H9 (cell line): ENCODE data around the gene CD46. TPM values are rescaled to one million over a fixed set of nuclear protein-coding genes. Genes with fewer than 3 reads are reported as not detected.

Experiments
- DNase-seq: peaks from one replicate; pipeline ENCODE4 v3.0.0-alpha.2; 2017
- H2AFZ ChIP-seq: one replicate; pipeline ENCODE4 v1.6.1; 2013; ENCODE audit warnings: mild to moderate bottlenecking, low read length, control low read depth, moderate library complexity
- H2AK5ac ChIP-seq: 2 replicates; pipeline ENCODE4 v1.6.1; 2013; ENCODE audit warnings: low read length, control low read depth, mixed read lengths; ENCODE audit not compliant: insufficient read length
- H2BK120ac ChIP-seq: one replicate; pipeline ENCODE4 v1.6.1; 2013; ENCODE audit warnings: low read depth, mild to moderate bottlenecking, low read length, control low read depth, inconsistent platforms; ENCODE audit not compliant: poor library complexity, severe bottlenecking
- H2BK12ac ChIP-seq: 2 replicates; pipeline ENCODE4 v1.6.1; 2013; ENCODE audit warnings: low read length, control low read depth, mixed read lengths, low read depth; ENCODE audit not compliant: insufficient read length
- H2BK15ac ChIP-seq: 2 replicates; pipeline ENCODE4 v1.6.1; 2013; ENCODE audit warnings: low read depth, low read length, control low read depth
- H2BK20ac ChIP-seq: one replicate; pipeline ENCODE4 v1.6.1; 2013; ENCODE audit warnings: low read depth, mild to moderate bottlenecking, low read length, control low read depth, inconsistent platforms; ENCODE audit not compliant: poor library complexity, severe bottlenecking
- H2BK5ac ChIP-seq: 2 replicates; pipeline ENCODE4 v1.6.1; 2013; ENCODE audit warnings: low read length, control low read depth, mixed read lengths; ENCODE audit not compliant: insufficient read length
- H3K14ac ChIP-seq: 2 replicates; pipeline ENCODE4 v1.6.1; 2013; ENCODE audit warnings: low read length, control low read depth; ENCODE audit not compliant: insufficient read depth
- H3K18ac ChIP-seq: 2 replicates; pipeline ENCODE4 v1.6.1; 2013; ENCODE audit warnings: low read depth, mild to moderate bottlenecking, mixed read lengths, low read length, control low read depth; ENCODE audit not compliant: insufficient read length
- H3K23ac ChIP-seq: 2 replicates; pipeline ENCODE4 v1.6.1; 2013; ENCODE audit warnings: low read length, control low read depth, mixed read lengths, low read depth; ENCODE audit not compliant: insufficient read length
- H3K23me2 ChIP-seq: 2 replicates; pipeline ENCODE4 v1.6.1; 2013; ENCODE audit warnings: low read depth, mild to moderate bottlenecking, mixed read lengths, low read length, control low read depth; ENCODE audit not compliant: insufficient read length, poor library complexity, severe bottlenecking
- H3K27ac ChIP-seq: 2 replicates; pipeline ENCODE4 v1.5.1; 2013; ENCODE audit warnings: low read length, control low read depth, mixed read lengths, low read depth; ENCODE audit not compliant: insufficient read length
- H3K27me3 ChIP-seq: 2 replicates; pipeline ENCODE4 v1.6.1; 2013; ENCODE audit warnings: low read length, control low read depth, inconsistent platforms; ENCODE audit not compliant: insufficient read depth
- H3K4ac ChIP-seq: 2 replicates; pipeline ENCODE4 v1.6.1; 2013; ENCODE audit warnings: low read depth, mild to moderate bottlenecking, control low read depth, inconsistent platforms, low read length, moderate library complexity
- H3K4me1 ChIP-seq: 2 replicates; pipeline ENCODE4 v1.6.1; 2013; ENCODE audit warnings: low read length, control low read depth, inconsistent platforms; ENCODE audit not compliant: insufficient read depth
- H3K4me2 ChIP-seq: 2 replicates; pipeline ENCODE4 v1.6.1; 2013; ENCODE audit warnings: low read length, control low read depth, mixed read lengths; ENCODE audit not compliant: insufficient read length, insufficient read depth
- H3K56ac ChIP-seq: 2 replicates; pipeline ENCODE4 v1.6.1; 2013; ENCODE audit warnings: low read depth, mild to moderate bottlenecking, mixed read lengths, low read length, control low read depth; ENCODE audit not compliant: insufficient read length
- H3K79me1 ChIP-seq: 2 replicates; pipeline ENCODE4 v1.6.1; 2013; ENCODE audit warnings: low read depth, mild to moderate bottlenecking, moderate library complexity, low read length, control low read depth, inconsistent platforms; ENCODE audit not compliant: insufficient read depth, poor library complexity, severe bottlenecking
- H3K79me2 ChIP-seq: 2 replicates; pipeline ENCODE4 v1.6.1; 2013; ENCODE audit warnings: low read length, control low read depth, inconsistent platforms; ENCODE audit not compliant: insufficient read depth
- H3K9ac ChIP-seq: 2 replicates; pipeline ENCODE4 v1.6.1; 2013; ENCODE audit warnings: low read length, control low read depth, mixed read lengths; ENCODE audit not compliant: insufficient read length; ENCODE audit errors: extremely low read depth
- H3K9me3 ChIP-seq: one replicate; pipeline ENCODE4 v1.6.1; 2013; ENCODE audit warnings: low read depth, low read length, inconsistent platforms; ENCODE audit not compliant: control insufficient read depth
- H3T11ph ChIP-seq: one replicate; pipeline ENCODE4 v1.6.1; 2013; ENCODE audit warnings: mild to moderate bottlenecking, low read length, control low read depth, inconsistent platforms
- H4K20me1 ChIP-seq: one replicate; pipeline ENCODE4 v1.6.1; 2013; ENCODE audit not compliant: control insufficient read depth, insufficient read length, insufficient read depth
- H4K5ac ChIP-seq: 2 replicates; pipeline ENCODE4 v1.6.1; 2013; ENCODE audit warnings: low read depth, mild to moderate bottlenecking, mixed read lengths, low read length, control low read depth; ENCODE audit not compliant: insufficient read length
- H4K8ac ChIP-seq: replicated peaks from 2 replicates; pipeline ENCODE4 v1.6.1; 2013; ENCODE audit warnings: low read length, control low read depth, mixed read lengths, low read depth; ENCODE audit not compliant: insufficient read length
- H4K91ac ChIP-seq: 2 replicates; pipeline ENCODE4 v1.6.1; 2013; ENCODE audit warnings: low read depth, mild to moderate bottlenecking, moderate library complexity, mixed read lengths, low read length, control low read depth; ENCODE audit not compliant: insufficient read length
- H3K27ac Mint-ChIP-seq, 3 experiments: 2 replicates in 2 of 3; 3 replicates in 1 of 3; pipeline ENCODE4 v1.8.0; 2020 to 2021; ENCODE audit warnings: mixed read lengths in 3 of 3, mild to moderate bottlenecking in 1 of 3, moderate library complexity in 1 of 3
- H3K27me3 Mint-ChIP-seq: 2 replicates; pipeline ENCODE4 v1.8.0; 2021; ENCODE audit warnings: low read depth, mild to moderate bottlenecking, moderate library complexity, mixed read lengths
- H3K36me3 Mint-ChIP-seq, 3 experiments: 2 replicates in 2 of 3; 3 replicates in 1 of 3; pipeline ENCODE4 v1.8.0; 2020 to 2021; ENCODE audit warnings: low read depth in 3 of 3, mixed read lengths in 3 of 3; ENCODE audit not compliant: insufficient read depth in 1 of 3
- H3K4me1 Mint-ChIP-seq, 2 experiments: 2 replicates each; pipeline ENCODE4 v1.8.0; 2020; ENCODE audit warnings: mixed read lengths in 2 of 2
- H3K4me3 Mint-ChIP-seq, 2 experiments: 2 replicates in 1 of 2; 3 replicates in 1 of 2; pipeline ENCODE4 v1.8.0; 2020 to 2021; ENCODE audit warnings: mild to moderate bottlenecking in 2 of 2, mixed read lengths in 2 of 2, moderate library complexity in 1 of 2
- H3K9me3 Mint-ChIP-seq, 2 experiments: 2 replicates in 1 of 2; 3 replicates in 1 of 2; pipeline ENCODE4 v1.8.0; 2020; ENCODE audit warnings: mild to moderate bottlenecking in 2 of 2, mixed read lengths in 2 of 2, moderate library complexity in 1 of 2
- WGBS: extraction: QIAGEN DNeasy Blood & Tissue Kit; methylation state at CpG from one replicate; pipeline ENCODE4 v1.1.7; 2013; ENCODE audit warnings: missing lambda C conversion rate, low lambda C conversion rate, mixed read lengths; ENCODE audit not compliant: insufficient read length; ENCODE audit errors: extremely low coverage; 5-methylcytosine and 5-hydroxymethylcytosine counted together
- total RNA-seq: library from RNA; stranded (reverse); gene quantifications from 2 replicates; pipeline ENCODE4 v1.2.1, GENCODE V29; 2021
- TF ChIP-seq, protein P1 (sequence below): fragments of 200-600 bp; sonication (generic); conservative IDR thresholded peaks from 3 replicates; pipeline ENCODE4 v1.8.0; 2021; ENCODE audit warnings: antibody characterized with exemption, mild to moderate bottlenecking

CD46 gene
- total RNA-seq, 1 experiment from 2014 or later, result 89.2 TPM

DNA sequence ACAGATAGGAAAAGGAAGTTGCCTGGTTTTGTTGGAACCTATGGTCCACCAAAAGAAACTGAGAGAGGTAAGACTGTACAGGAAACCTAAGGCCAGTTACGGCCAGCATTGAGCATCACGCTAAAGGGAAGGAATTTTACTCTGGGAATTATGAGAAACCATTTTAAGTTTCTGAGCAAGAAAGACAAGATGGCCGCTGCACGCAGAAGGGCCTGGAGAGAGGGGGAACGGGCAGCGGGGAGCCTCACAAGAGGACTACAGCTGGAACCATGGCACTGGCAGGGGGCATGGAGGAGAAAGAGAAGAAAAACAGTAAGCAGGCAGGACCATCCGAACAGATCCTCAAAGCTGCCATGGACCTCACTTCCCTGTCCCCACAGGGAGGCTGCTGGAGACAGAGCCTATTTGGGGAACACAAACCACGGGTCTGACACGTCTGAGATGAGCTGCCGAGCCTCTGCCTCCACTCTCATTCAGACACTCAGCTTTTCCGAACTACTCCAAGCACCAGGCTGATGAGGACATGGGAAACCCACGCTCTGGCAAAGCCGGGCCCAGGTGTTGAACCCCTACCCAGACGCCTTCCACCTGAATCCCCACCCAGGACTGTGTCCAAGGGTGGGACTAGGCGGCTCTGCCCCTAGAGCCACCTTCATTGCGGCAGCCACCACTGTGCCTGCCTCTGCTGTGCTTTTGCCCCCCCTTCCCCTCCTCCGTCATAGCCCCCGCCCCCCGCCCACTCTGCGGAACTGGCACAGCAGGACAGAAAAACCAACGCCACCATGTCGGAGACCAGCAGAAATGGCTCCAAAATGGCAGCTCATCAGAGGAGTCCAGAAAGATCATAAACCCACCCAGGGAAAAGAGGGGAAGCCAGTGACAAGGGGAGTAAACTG is 69.0 kb downstream of the CD46 start:
- no peaks in the 10 kb centered on the region for H3K23me2 ChIP-seq
- no CpG with 5 or more reads among the region's 22 CpGs for WGBS
- H2BK12ac ChIP-seq, result no peak overlapping the region
- no peak overlapping the region for H3K27ac ChIP-seq
- no peak overlapping the region for H2BK120ac ChIP-seq
- H3K14ac ChIP-seq, result no peak overlapping the region
- Mint-ChIP-seq H3K9me3 (no peaks in the 10 kb centered on the region), H3K27me3 (no peaks in the 10 kb centered on the region; the same call in 1 of the 2 replicates), H3K27ac (no peak overlapping the region), H3K4me1 (peaks cover 27 to 28% of the 10 kb centered on the region in 2 experiments), H3K4me3 (no peak overlapping the region), H3K36me3 (no peaks in the 10 kb centered on the region; a peak in 2 of 7 replicates)
- TF ChIP-seq, protein P1, sequence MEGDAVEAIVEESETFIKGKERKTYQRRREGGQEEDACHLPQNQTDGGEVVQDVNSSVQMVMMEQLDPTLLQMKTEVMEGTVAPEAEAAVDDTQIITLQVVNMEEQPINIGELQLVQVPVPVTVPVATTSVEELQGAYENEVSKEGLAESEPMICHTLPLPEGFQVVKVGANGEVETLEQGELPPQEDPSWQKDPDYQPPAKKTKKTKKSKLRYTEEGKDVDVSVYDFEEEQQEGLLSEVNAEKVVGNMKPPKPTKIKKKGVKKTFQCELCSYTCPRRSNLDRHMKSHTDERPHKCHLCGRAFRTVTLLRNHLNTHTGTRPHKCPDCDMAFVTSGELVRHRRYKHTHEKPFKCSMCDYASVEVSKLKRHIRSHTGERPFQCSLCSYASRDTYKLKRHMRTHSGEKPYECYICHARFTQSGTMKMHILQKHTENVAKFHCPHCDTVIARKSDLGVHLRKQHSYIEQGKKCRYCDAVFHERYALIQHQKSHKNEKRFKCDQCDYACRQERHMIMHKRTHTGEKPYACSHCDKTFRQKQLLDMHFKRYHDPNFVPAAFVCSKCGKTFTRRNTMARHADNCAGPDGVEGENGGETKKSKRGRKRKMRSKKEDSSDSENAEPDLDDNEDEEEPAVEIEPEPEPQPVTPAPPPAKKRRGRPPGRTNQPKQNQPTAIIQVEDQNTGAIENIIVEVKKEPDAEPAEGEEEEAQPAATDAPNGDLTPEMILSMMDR, result no peak
- no peak overlapping the region for H3K56ac ChIP-seq
- no peaks in the 10 kb centered on the region for H4K20me1 ChIP-seq
- no peak overlapping the region for H3K4ac ChIP-seq
- no peak overlapping the region for H2BK15ac ChIP-seq
- no peaks in the 10 kb centered on the region for H3K79me2 ChIP-seq
- H3K9me3 ChIP-seq, result no peaks in the 10 kb centered on the region
- no peaks in the 10 kb centered on the region for H3K4me1 ChIP-seq
- H3K79me1 ChIP-seq, result no peaks in the 10 kb centered on the region
- no peak overlapping the region for H2BK5ac ChIP-seq
- no peak overlapping the region for H3K9ac ChIP-seq
- H3K4me2 ChIP-seq, result no peak overlapping the region
- H4K8ac ChIP-seq, result no peak overlapping the region
- no peaks in the 10 kb centered on the region for H3K27me3 ChIP-seq
- no peak overlapping the region for H4K91ac ChIP-seq
- H4K5ac ChIP-seq, result no peak overlapping the region
- no peak overlapping the region for H3K23ac ChIP-seq
- no peak for DNase-seq
- H2BK20ac ChIP-seq, result no peak overlapping the region
- no peak overlapping the region for H3K18ac ChIP-seq
- no peak overlapping the region for H2AK5ac ChIP-seq
- H2AFZ ChIP-seq, result no peak overlapping the region
- H3T11ph ChIP-seq, result no peak overlapping the region
